NT2/D1 (cell line): ENCODE measurements around the gene LMNTD2.

ENCODE experiments used
- SUZ12 ChIP-seq: IDR thresholded peaks from 2 replicates; pipeline ENCODE4 v1.6.1; 2011; ENCODE audit not compliant: insufficient read length, insufficient read depth; ENCODE audit errors: extremely low read depth
- ZNF274 ChIP-seq: IDR thresholded peaks from 2 replicates; pipeline ENCODE4 v1.6.1; 2011; ENCODE audit warnings: mild to moderate bottlenecking, low read depth, low read length

- TF ChIP-seq SUZ12 (no peak), ZNF274 (no peak)
These were observed 1.4 kb downstream of the LMNTD2 start for GRCh38 chr11:559020-559620.
